Kidney epithelial cell (primary cell): ENCODE data around the gene KCTD16. TPM values are rescaled to one million over a fixed set of nuclear protein-coding genes. Genes with fewer than 3 reads are reported as not detected.

ENCODE experiments used
- DNase-seq: peaks from one replicate; pipeline ENCODE4 v3.0.0-alpha.2; 2010; ENCODE audit warnings: low read depth
- H3K27me3 ChIP-seq: 2 replicates; pipeline ENCODE4 v1.6.0; 2011; ENCODE audit warnings: low read length; ENCODE audit not compliant: control insufficient read depth, insufficient read depth
- H3K36me3 ChIP-seq: 2 replicates; pipeline ENCODE4 v1.5.1; 2011; ENCODE audit warnings: low read length; ENCODE audit not compliant: control insufficient read depth, insufficient read depth
- H3K4me3 ChIP-seq: 2 replicates; pipeline ENCODE4 v1.5.1; 2011; ENCODE audit warnings: low read depth, mild to moderate bottlenecking, control low read depth, low read length
- CTCF ChIP-seq: IDR thresholded peaks from 2 replicates; pipeline ENCODE4 v1.5.1; 2011; ENCODE audit warnings: mild to moderate bottlenecking, moderate library complexity, low read length, control low read depth, inconsistent platforms; ENCODE audit not compliant: insufficient read depth, poor library complexity, severe bottlenecking
- total RNA-seq: library from RNA; depleted of rRNA; stranded (reverse); fragments of >200 nt; gene quantifications from 2 replicates; pipeline ENCODE4 v1.2.3, GENCODE V29; 2015

KCTD16 gene
- total RNA-seq, 1 donor from 2014 or later = 1.4 TPM

DNA sequence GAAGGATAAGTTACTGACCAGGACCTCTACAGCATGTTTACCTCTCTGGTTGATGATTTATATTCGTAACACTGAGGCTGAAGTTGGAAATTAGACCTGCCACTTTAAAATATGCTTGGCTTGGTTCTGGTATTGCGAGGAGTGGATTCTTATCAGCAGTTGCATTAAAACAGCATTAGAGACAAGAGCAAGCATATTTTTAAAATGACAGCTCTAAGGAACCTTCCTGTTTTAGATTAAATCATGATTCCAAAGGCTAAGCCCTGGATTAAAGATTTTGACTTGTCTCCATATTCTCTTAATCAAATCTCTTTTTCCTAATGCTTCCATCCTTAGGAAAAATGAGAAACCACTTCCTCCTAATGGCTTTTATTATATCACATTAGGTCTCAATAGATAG is 277.8 kb downstream of the KCTD16 start:
- Histone ChIP-seq H3K36me3 (no peaks in the 10 kb centered on the region), H3K27me3 (no peaks in the 10 kb centered on the region), H3K4me3 (no peak overlapping the region)
- no peak for DNase-seq
- TF ChIP-seq CTCF = no peak

- H3K27me3 ChIP-seq = no peaks in the 10 kb centered on the region
- no peaks in the 10 kb centered on the region for H3K36me3 ChIP-seq
- DNase-seq = no peak
- H3K4me3 ChIP-seq = no peak overlapping the region
- no peak for TF ChIP-seq CTCF
These were observed 280.7 kb downstream of the KCTD16 start for GRCh38 chr5:144451187-144451973.

DNA sequence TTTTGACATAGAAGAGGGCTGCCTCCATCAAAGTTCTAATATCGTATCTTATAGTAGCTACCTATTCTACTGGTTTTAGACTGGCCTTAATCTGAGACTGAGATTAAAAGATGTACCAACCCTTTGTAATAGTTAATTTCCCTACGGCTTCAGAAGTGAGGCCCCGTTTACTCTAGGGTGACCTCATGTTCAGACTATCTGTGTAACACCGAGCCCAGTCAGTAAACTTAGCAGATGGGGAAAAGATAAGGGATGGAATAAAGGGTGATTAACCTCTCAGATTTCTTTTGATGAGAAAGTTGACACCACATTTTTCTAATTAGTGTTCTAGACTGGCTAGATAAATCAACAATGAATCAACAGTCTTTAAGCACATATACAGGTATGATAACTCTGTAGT is 283.1 kb downstream of the KCTD16 start:
- no peaks in the 10 kb centered on the region for H3K36me3 ChIP-seq
- no peak for DNase-seq
- no peak overlapping the region for H3K4me3 ChIP-seq
- H3K27me3 ChIP-seq = no peaks in the 10 kb centered on the region
- TF ChIP-seq CTCF = no peak

DNA sequence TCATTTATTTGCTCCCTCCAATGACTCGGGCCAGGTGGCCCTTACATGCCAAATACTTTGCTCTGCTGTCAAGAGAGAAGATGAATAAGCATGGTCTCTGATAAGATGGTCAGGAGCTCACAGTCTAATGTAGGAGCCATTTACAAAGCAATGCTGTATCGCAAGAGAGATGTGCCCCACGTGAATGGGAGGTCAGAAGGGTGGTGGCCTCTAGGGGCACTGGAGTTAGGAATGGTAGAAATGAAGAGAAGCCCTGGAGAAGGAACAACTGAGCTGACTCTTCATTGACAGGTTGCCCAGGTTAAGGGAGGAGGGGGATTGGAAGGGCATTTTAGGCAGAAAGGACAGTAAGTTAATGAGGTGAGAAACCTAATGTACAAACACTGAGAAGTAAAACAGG is 286.5 kb downstream of the KCTD16 start:
- TF ChIP-seq CTCF = no peak

DNA sequence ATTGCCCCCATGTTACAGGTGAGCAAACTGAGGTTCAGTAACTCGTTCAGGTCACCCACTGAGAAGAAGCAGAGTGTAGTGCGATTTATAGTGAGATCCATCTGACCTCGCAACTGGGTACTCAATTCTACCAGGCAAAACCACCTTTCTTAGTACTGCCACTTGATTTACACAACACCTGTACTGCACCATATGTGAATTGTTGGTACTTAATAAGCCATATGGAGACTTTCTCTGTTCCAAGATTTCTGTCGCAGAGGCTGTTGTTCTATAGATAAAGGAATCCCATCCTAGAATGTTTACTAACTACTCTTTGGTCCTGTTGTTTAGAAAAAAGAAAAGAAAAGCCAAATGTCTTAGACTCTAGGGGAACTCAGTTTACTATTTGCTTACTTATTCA is 287.5 kb downstream of the KCTD16 start:
- H3K36me3 ChIP-seq = no peaks in the 10 kb centered on the region

More for the DNA sequence above, 286.5 kb downstream of the KCTD16 start:
- DNase-seq = no peak
- Histone ChIP-seq H3K4me3 (no peak overlapping the region), H3K36me3 (no peaks in the 10 kb centered on the region), H3K27me3 (no peaks in the 10 kb centered on the region)

More for the DNA sequence above, 287.5 kb downstream of the KCTD16 start:
- DNase-seq = no peak
- Histone ChIP-seq H3K4me3 (no peak overlapping the region), H3K27me3 (no peaks in the 10 kb centered on the region)
- TF ChIP-seq CTCF = no peak
